Omental fat pad (tissue), 4 donors: Measurements from ENCODE around the gene PHF10. TPM values are rescaled to one million over a fixed set of nuclear protein-coding genes. Genes with fewer than 3 reads are reported as not detected.

ENCODE experiments used
- ATAC-seq: fragments of 150-250 bp; one replicate; pipeline ENCODE4 v1.9.1; 2016; ENCODE audit warnings: mild to moderate bottlenecking, moderate library complexity; ENCODE audit not compliant: low FRiP score
- DNase-seq: peaks from one replicate; pipeline ENCODE4 v3.0.0-alpha.2; 2019; ENCODE audit warnings: low spot score
- CTCF ChIP-seq, 3 donors: fragments of 450-650 bp; IDR thresholded peaks; one replicate each; pipeline ENCODE4 v1.5.1; 2016 to 2017; ENCODE audit warnings: antibody characterized with exemption in 3 of 3, mild to moderate bottlenecking in 3 of 3, moderate library complexity in 2 of 3
- total RNA-seq, 4 donors: library from RNA; depleted of rRNA; stranded (reverse); fragments of >200 nt; gene quantifications; one replicate each; pipeline ENCODE4 v1.1.0, GENCODE V29; 2016

Gene PHF10
- total RNA-seq, 4 donors from 2014 or later: 32.9 to 49.4 (median 43.7) TPM

GRCh38 chr6:169738204-169738975, 14.1 kb upstream of the PHF10 start:
- no peak for DNase-seq
- ATAC-seq: peak; percentile 71
- TF ChIP-seq CTCF (IDR thresholded peaks at IDR 0.05): no peak

- no peak for DNase-seq
- no peak for TF ChIP-seq CTCF (IDR thresholded peaks at IDR 0.05)
- no peak for ATAC-seq
These were observed 5.7 kb upstream of the PHF10 start for GRCh38 chr6:169729961-169730360.

GRCh38 chr6:169726963-169727362, 2.7 kb upstream of the PHF10 start:
- TF ChIP-seq CTCF (IDR thresholded peaks at IDR 0.05): no peak

GRCh38 chr6:169726049-169726400, 1.7 kb upstream of the PHF10 start:
- ATAC-seq (no peak), DNase-seq (no peak)
- no peak for TF ChIP-seq CTCF (IDR thresholded peaks at IDR 0.05)

More at GRCh38 chr6:169726963-169727362, 2.7 kb upstream of the PHF10 start:
- no peak for DNase-seq
- ATAC-seq: no peak

GRCh38 chr6:169725125-169726048, 1.1 kb upstream of the PHF10 start:
- DNase-seq (peak; percentile 73), ATAC-seq (peak; percentile 85)
- no peak for TF ChIP-seq CTCF (IDR thresholded peaks at IDR 0.05)

- DNase-seq (no peak), ATAC-seq (peak; percentile 24)
- TF ChIP-seq CTCF (IDR thresholded peaks at IDR 0.05): no peak
These were observed 258 bp downstream of the PHF10 start for GRCh38 chr6:169723991-169724493.
